ENCODE measurements around the gene GOLGA7B.

Gene GOLGA7B

GRCh38 chr10:97898429-97898828 lies 48.8 kb downstream of the GOLGA7B start:
- Histone ChIP-seq H3K27ac (ENCODE audit: low read length) (no peak overlapping the region), H3K9me3 (ENCODE audit: control insufficient read depth in 1 of 2, low read length in 2 of 2) (no peaks in the 10 kb centered on the region), H3K4me3 (ENCODE audit: low read depth in 1 of 2, low read length in 2 of 2) (no peak overlapping the region), H3K27me3 (ENCODE audit: low read depth, low read length) (no peaks in the 10 kb centered on the region), H3K4me1 (ENCODE audit: control insufficient read depth in 1 of 2, insufficient read depth in 2 of 2, low read length in 2 of 2) (no peaks in the 10 kb centered on the region), H3K36me3 (ENCODE audit: control insufficient read depth in 1 of 2, insufficient read depth in 2 of 2, low read length in 2 of 2) (no peaks in the 10 kb centered on the region)

GRCh38 chr10:97901381-97901780 lies 51.7 kb downstream of the GOLGA7B start:
- H3K36me3 ChIP-seq (ENCODE audit: control insufficient read depth in 1 of 2, insufficient read depth in 2 of 2, low read length in 2 of 2) = no peaks in the 10 kb centered on the region
- no peaks in the 10 kb centered on the region for H3K27me3 ChIP-seq (ENCODE audit: low read depth, low read length)
- H3K27ac ChIP-seq (ENCODE audit: low read length) = no peak overlapping the region

GRCh38 chr10:97903128-97904017 lies 53.7 kb downstream of the GOLGA7B start:
- no peaks in the 10 kb centered on the region for H3K4me1 ChIP-seq (ENCODE audit: control insufficient read depth in 1 of 2, insufficient read depth in 2 of 2, low read length in 2 of 2)
- H3K27ac ChIP-seq (ENCODE audit: low read length) = no peak overlapping the region
- no peaks in the 10 kb centered on the region for H3K36me3 ChIP-seq (ENCODE audit: control insufficient read depth in 1 of 2, insufficient read depth in 2 of 2, low read length in 2 of 2)
- H3K9me3 ChIP-seq (ENCODE audit: control insufficient read depth in 1 of 2, low read length in 2 of 2) = no peaks in the 10 kb centered on the region
- H3K27me3 ChIP-seq (ENCODE audit: low read depth, low read length) = no peaks in the 10 kb centered on the region
- H3K4me3 ChIP-seq (ENCODE audit: low read depth in 1 of 2, low read length in 2 of 2) = no peak overlapping the region

More at GRCh38 chr10:97901381-97901780, 51.7 kb downstream of the GOLGA7B start:
- H3K4me1 ChIP-seq (ENCODE audit: control insufficient read depth in 1 of 2, insufficient read depth in 2 of 2, low read length in 2 of 2) = no peaks in the 10 kb centered on the region
- no peak overlapping the region for H3K4me3 ChIP-seq (ENCODE audit: low read depth in 1 of 2, low read length in 2 of 2)
- no peaks in the 10 kb centered on the region for H3K9me3 ChIP-seq (ENCODE audit: control insufficient read depth in 1 of 2, low read length in 2 of 2)

GRCh38 chr10:97904018-97904381 lies 54.4 kb downstream of the GOLGA7B start:
- Histone ChIP-seq H3K4me3 (ENCODE audit: low read depth in 1 of 2, low read length in 2 of 2) (no peak overlapping the region), H3K9me3 (ENCODE audit: control insufficient read depth in 1 of 2, low read length in 2 of 2) (no peaks in the 10 kb centered on the region), H3K36me3 (ENCODE audit: control insufficient read depth in 1 of 2, insufficient read depth in 2 of 2, low read length in 2 of 2) (no peaks in the 10 kb centered on the region), H3K27me3 (ENCODE audit: low read depth, low read length) (no peaks in the 10 kb centered on the region), H3K27ac (ENCODE audit: low read length) (no peak overlapping the region), H3K4me1 (ENCODE audit: control insufficient read depth in 1 of 2, insufficient read depth in 2 of 2, low read length in 2 of 2) (no peaks in the 10 kb centered on the region)

GRCh38 chr10:97904576-97904975 lies 54.9 kb downstream of the GOLGA7B start:
- Histone ChIP-seq H3K4me1 (ENCODE audit: control insufficient read depth in 1 of 2, insufficient read depth in 2 of 2, low read length in 2 of 2) (no peaks in the 10 kb centered on the region), H3K4me3 (ENCODE audit: low read depth in 1 of 2, low read length in 2 of 2) (no peak overlapping the region), H3K27ac (ENCODE audit: low read length) (no peak overlapping the region), H3K36me3 (ENCODE audit: control insufficient read depth in 1 of 2, insufficient read depth in 2 of 2, low read length in 2 of 2) (no peaks in the 10 kb centered on the region), H3K9me3 (ENCODE audit: control insufficient read depth in 1 of 2, low read length in 2 of 2) (no peaks in the 10 kb centered on the region), H3K27me3 (ENCODE audit: low read depth, low read length) (no peaks in the 10 kb centered on the region)

GRCh38 chr10:97905276-97905675 lies 55.6 kb downstream of the GOLGA7B start:
- Histone ChIP-seq H3K27ac (ENCODE audit: low read length) (no peak overlapping the region), H3K4me1 (ENCODE audit: control insufficient read depth in 1 of 2, insufficient read depth in 2 of 2, low read length in 2 of 2) (no peaks in the 10 kb centered on the region), H3K27me3 (ENCODE audit: low read depth, low read length) (no peaks in the 10 kb centered on the region), H3K4me3 (ENCODE audit: low read depth in 1 of 2, low read length in 2 of 2) (no peak overlapping the region), H3K9me3 (ENCODE audit: control insufficient read depth in 1 of 2, low read length in 2 of 2) (no peaks in the 10 kb centered on the region), H3K36me3 (ENCODE audit: control insufficient read depth in 1 of 2, insufficient read depth in 2 of 2, low read length in 2 of 2) (no peaks in the 10 kb centered on the region)

- no peak overlapping the region for H3K27ac ChIP-seq (ENCODE audit: low read length)
- H3K4me1 ChIP-seq (ENCODE audit: control insufficient read depth in 1 of 2, insufficient read depth in 2 of 2, low read length in 2 of 2) = no peaks in the 10 kb centered on the region
- no peaks in the 10 kb centered on the region for H3K27me3 ChIP-seq (ENCODE audit: low read depth, low read length)
These were observed 57.6 kb downstream of the GOLGA7B start for GRCh38 chr10:97907211-97907610.

GRCh38 chr10:97907830-97908229 lies 58.2 kb downstream of the GOLGA7B start:
- Histone ChIP-seq H3K27me3 (ENCODE audit: low read depth, low read length) (no peaks in the 10 kb centered on the region), H3K4me1 (ENCODE audit: control insufficient read depth in 1 of 2, insufficient read depth in 2 of 2, low read length in 2 of 2) (no peaks in the 10 kb centered on the region), H3K36me3 (ENCODE audit: control insufficient read depth in 1 of 2, insufficient read depth in 2 of 2, low read length in 2 of 2) (no peaks in the 10 kb centered on the region), H3K4me3 (ENCODE audit: low read depth in 1 of 2, low read length in 2 of 2) (no peak overlapping the region), H3K9me3 (ENCODE audit: control insufficient read depth in 1 of 2, low read length in 2 of 2) (no peaks in the 10 kb centered on the region), H3K27ac (ENCODE audit: low read length) (no peak overlapping the region)

More at GRCh38 chr10:97907211-97907610, 57.6 kb downstream of the GOLGA7B start:
- H3K9me3 ChIP-seq (ENCODE audit: control insufficient read depth in 1 of 2, low read length in 2 of 2) = no peaks in the 10 kb centered on the region
- no peak overlapping the region for H3K4me3 ChIP-seq (ENCODE audit: low read depth in 1 of 2, low read length in 2 of 2)
- H3K36me3 ChIP-seq (ENCODE audit: control insufficient read depth in 1 of 2, insufficient read depth in 2 of 2, low read length in 2 of 2) = no peaks in the 10 kb centered on the region

GRCh38 chr10:97910661-97911060 lies 61.0 kb downstream of the GOLGA7B start:
- peaks cover 0 to 7% of the 10 kb centered on the region in 2 donors for H3K4me1 ChIP-seq (ENCODE audit: control insufficient read depth in 1 of 2, insufficient read depth in 2 of 2, low read length in 2 of 2)

GRCh38 chr10:97911217-97911616 lies 61.6 kb downstream of the GOLGA7B start:
- H3K4me3 ChIP-seq (ENCODE audit: low read depth in 1 of 2, low read length in 2 of 2) = no peak overlapping the region
- H3K36me3 ChIP-seq (ENCODE audit: control insufficient read depth in 1 of 2, insufficient read depth in 2 of 2, low read length in 2 of 2) = no peaks in the 10 kb centered on the region
- H3K27ac ChIP-seq (ENCODE audit: low read length) = no peak overlapping the region
- H3K4me1 ChIP-seq (ENCODE audit: control insufficient read depth in 1 of 2, insufficient read depth in 2 of 2, low read length in 2 of 2) = peaks cover 0 to 11% of the 10 kb centered on the region in 2 donors
- no peaks in the 10 kb centered on the region for H3K27me3 ChIP-seq (ENCODE audit: low read depth, low read length)
- H3K9me3 ChIP-seq (ENCODE audit: control insufficient read depth in 1 of 2, low read length in 2 of 2) = no peaks in the 10 kb centered on the region

More at GRCh38 chr10:97910661-97911060, 61.0 kb downstream of the GOLGA7B start:
- no peak overlapping the region for H3K4me3 ChIP-seq (ENCODE audit: low read depth in 1 of 2, low read length in 2 of 2)
- H3K36me3 ChIP-seq (ENCODE audit: control insufficient read depth in 1 of 2, insufficient read depth in 2 of 2, low read length in 2 of 2) = no peaks in the 10 kb centered on the region
- H3K27ac ChIP-seq (ENCODE audit: low read length) = no peak overlapping the region
- no peaks in the 10 kb centered on the region for H3K9me3 ChIP-seq (ENCODE audit: control insufficient read depth in 1 of 2, low read length in 2 of 2)
- no peaks in the 10 kb centered on the region for H3K27me3 ChIP-seq (ENCODE audit: low read depth, low read length)

GRCh38 chr10:97913193-97913592 lies 63.5 kb downstream of the GOLGA7B start:
- Histone ChIP-seq H3K4me3 (ENCODE audit: low read depth in 1 of 2, low read length in 2 of 2) (no peak overlapping the region), H3K27me3 (ENCODE audit: low read depth, low read length) (no peaks in the 10 kb centered on the region)

GRCh38 chr10:97913614-97914013 lies 64.0 kb downstream of the GOLGA7B start:
- Histone ChIP-seq H3K27ac (ENCODE audit: low read length) (no peak overlapping the region), H3K27me3 (ENCODE audit: low read depth, low read length) (no peaks in the 10 kb centered on the region), H3K9me3 (ENCODE audit: control insufficient read depth in 1 of 2, low read length in 2 of 2) (no peaks in the 10 kb centered on the region), H3K4me1 (ENCODE audit: control insufficient read depth in 1 of 2, insufficient read depth in 2 of 2, low read length in 2 of 2) (peaks cover 0 to 15% of the 10 kb centered on the region in 2 donors), H3K36me3 (ENCODE audit: control insufficient read depth in 1 of 2, insufficient read depth in 2 of 2, low read length in 2 of 2) (no peaks in the 10 kb centered on the region), H3K4me3 (ENCODE audit: low read depth in 1 of 2, low read length in 2 of 2) (no peak overlapping the region)

More at GRCh38 chr10:97913193-97913592, 63.5 kb downstream of the GOLGA7B start:
- no peaks in the 10 kb centered on the region for H3K36me3 ChIP-seq (ENCODE audit: control insufficient read depth in 1 of 2, insufficient read depth in 2 of 2, low read length in 2 of 2)
- no peak overlapping the region for H3K27ac ChIP-seq (ENCODE audit: low read length)
- H3K4me1 ChIP-seq (ENCODE audit: control insufficient read depth in 1 of 2, insufficient read depth in 2 of 2, low read length in 2 of 2) = peaks cover 0 to 15% of the 10 kb centered on the region in 2 donors
- no peaks in the 10 kb centered on the region for H3K9me3 ChIP-seq (ENCODE audit: control insufficient read depth in 1 of 2, low read length in 2 of 2)
